Vagina (tissue), 2 donors: ENCODE data around the gene IRX4.

Experiments used
- POLR2AphosphoS5 ChIP-seq, 2 donors: sonication (generic); formaldehyde crosslinking; IDR thresholded peaks; one replicate each; pipeline ENCODE4 v1.9.0; 2017; ENCODE audit warnings: antibody characterized with exemption in 2 of 2, mild to moderate bottlenecking in 2 of 2, low read depth in 1 of 2; ENCODE audit not compliant: insufficient read depth in 1 of 2
- TF ChIP-seq, protein P1 (sequence below), 3 experiments: fragments of 450-650 bp in 2 of 3; fragments of 200-600 bp in 1 of 3; sonication (generic) in 1 of 3; IDR thresholded peaks; one replicate each; pipeline ENCODE4 v1.5.1; 2017 to 2019; ENCODE audit warnings: antibody characterized with exemption in 3 of 3, mild to moderate bottlenecking in 2 of 3, moderate library complexity in 2 of 3

GRCh38 chr5:1882337-1883119, at the start of gene IRX4:
- peak in 1 of 2 donors; percentile 21 for TF ChIP-seq POLR2AphosphoS5 (IDR thresholded peaks at IDR 0.05; ENCODE audit: insufficient read depth in 1 of 2, low read depth in 1 of 2)
- TF ChIP-seq, protein P1, sequence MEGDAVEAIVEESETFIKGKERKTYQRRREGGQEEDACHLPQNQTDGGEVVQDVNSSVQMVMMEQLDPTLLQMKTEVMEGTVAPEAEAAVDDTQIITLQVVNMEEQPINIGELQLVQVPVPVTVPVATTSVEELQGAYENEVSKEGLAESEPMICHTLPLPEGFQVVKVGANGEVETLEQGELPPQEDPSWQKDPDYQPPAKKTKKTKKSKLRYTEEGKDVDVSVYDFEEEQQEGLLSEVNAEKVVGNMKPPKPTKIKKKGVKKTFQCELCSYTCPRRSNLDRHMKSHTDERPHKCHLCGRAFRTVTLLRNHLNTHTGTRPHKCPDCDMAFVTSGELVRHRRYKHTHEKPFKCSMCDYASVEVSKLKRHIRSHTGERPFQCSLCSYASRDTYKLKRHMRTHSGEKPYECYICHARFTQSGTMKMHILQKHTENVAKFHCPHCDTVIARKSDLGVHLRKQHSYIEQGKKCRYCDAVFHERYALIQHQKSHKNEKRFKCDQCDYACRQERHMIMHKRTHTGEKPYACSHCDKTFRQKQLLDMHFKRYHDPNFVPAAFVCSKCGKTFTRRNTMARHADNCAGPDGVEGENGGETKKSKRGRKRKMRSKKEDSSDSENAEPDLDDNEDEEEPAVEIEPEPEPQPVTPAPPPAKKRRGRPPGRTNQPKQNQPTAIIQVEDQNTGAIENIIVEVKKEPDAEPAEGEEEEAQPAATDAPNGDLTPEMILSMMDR (IDR thresholded peaks at IDR 0.05) = no peak
